Left lobe of liver (tissue), 2 donors: ENCODE results near the gene CADPS2. TPM values are rescaled to one million over a fixed set of nuclear protein-coding genes. Genes with fewer than 3 reads are reported as not detected.
"Not testable (repeated sequence)": the region's sequence is repeated elsewhere in the genome, so short reads cannot be mapped to it uniquely, and the experiment has no call there.

Experiments
- ATAC-seq: fragments of 200-7000 bp; cut with Tn5 transposase; one replicate; pipeline ENCODE4 v1.9.1; 2020; ENCODE audit warnings: mild to moderate bottlenecking, moderate library complexity
- DNase-seq: peaks from one replicate; pipeline ENCODE4 v3.0.0-alpha.2; 2020; ENCODE audit warnings: low spot score
- total RNA-seq: library from RNA; stranded (reverse); gene quantifications from one replicate; pipeline ENCODE4 v1.2.1, GENCODE V29; 2021
- donor health status: DM: no; HTN: no; CAD: no; lungs with moderate emphysema.
- donor health status: DM: no; HTN: yes; CAD: no.

Gene CADPS2
- total RNA-seq, 1 donor from 2014 or later = 13.2 TPM

- ATAC-seq = no peak
These were observed 206.4 kb downstream of the CADPS2 start for GRCh38 chr7:122679813-122680212.

DNA sequence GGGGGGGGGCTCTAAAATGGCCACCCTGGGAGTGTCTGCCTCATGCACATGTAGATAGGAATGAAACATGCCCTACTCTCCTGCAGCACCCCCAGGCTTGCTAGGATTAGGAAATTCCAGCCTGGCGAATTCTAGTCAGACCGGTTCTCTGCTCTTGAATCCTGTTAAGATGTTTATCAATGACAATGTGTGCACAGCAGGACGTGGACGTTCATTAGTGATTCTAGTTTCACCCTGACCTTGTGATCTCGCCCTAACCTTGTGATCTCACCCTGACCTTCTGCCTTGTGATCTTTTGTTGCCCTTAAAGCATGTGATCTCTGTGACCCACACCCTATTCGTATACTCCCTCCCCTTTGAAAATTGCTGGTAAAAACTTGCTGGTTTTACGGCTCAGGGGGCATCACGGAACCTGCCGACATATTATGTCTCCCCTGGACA, 207.0 kb downstream of the CADPS2 start:
- not testable (repeated sequence) for ATAC-seq, DNase-seq

More at GRCh38 chr7:122679813-122680212, 206.4 kb downstream of the CADPS2 start:
- DNase-seq = no peak

DNA sequence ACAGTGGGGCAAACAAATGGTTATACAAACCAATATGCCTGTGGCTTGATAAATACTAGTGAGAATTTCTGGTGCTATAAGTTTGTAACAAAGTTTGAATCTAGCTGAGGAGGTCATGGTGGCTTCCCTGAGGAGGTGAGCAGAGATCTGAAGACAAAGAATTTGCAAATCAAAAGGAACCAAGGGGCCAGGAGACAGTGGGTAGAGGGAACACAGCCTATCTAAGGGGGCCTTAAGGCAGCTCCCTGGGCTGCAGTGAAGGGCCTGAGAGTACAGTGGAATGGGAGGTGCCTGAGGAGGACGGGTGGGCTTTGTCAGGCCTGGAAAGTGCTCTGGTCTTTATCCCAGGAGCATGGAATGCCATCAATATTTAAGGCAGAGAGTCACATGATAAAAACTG, 209.1 kb downstream of the CADPS2 start:
- DNase-seq = no peak
- ATAC-seq = no peak

GRCh38 chr7:122676466-122676865, 209.8 kb downstream of the CADPS2 start:
- no peak for ATAC-seq
- no peak for DNase-seq

- ATAC-seq = no peak
- no peak for DNase-seq
These were observed 210.6 kb downstream of the CADPS2 start for GRCh38 chr7:122675621-122676020.

GRCh38 chr7:122675011-122675410, 211.2 kb downstream of the CADPS2 start:
- ATAC-seq = no peak
- DNase-seq = no peak

- no peak for DNase-seq
- no peak for ATAC-seq
These were observed 211.8 kb downstream of the CADPS2 start for GRCh38 chr7:122674502-122674901.

DNA sequence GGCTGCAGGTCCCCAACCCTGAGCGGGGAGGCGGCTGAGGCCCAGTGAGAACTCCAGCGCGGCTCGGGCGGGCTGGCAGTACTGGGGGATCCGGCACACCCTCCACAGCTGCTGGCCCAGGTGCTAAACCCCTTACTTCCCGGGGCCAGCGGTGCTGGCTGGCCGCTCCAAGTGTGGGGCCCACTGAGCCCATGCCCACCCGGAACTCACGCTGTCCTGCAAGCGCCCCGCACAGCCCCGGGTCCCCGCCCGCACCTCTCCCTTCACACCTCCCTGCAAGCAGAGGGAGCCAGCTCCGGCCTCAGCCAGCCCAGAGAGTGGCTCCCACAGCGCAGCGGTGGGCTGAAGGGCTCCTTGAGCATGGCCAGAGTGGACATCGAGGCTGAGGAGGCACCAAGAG, 212.3 kb downstream of the CADPS2 start:
- DNase-seq = no peak
- ATAC-seq = no peak

DNA sequence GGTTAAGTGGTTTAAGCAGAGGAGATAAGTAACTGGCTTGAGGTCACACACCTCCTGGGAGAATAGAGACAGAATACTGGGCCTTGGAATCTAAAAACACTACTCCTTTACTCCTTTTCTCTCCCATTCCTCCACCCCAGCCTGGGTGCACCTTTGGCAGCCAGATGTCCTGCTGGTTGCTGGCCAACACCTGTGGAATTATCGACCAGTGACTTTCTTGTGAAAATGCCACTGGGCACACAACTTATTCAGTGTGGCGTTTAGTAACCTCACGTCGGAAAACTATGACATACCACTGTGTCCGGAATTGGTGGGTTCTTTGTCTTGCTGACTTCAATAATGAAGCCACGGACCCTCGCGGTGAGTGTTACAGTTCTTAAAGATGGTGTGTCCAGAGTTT, 213.7 kb downstream of the CADPS2 start:
- no peak for ATAC-seq
- no peak for DNase-seq

DNA sequence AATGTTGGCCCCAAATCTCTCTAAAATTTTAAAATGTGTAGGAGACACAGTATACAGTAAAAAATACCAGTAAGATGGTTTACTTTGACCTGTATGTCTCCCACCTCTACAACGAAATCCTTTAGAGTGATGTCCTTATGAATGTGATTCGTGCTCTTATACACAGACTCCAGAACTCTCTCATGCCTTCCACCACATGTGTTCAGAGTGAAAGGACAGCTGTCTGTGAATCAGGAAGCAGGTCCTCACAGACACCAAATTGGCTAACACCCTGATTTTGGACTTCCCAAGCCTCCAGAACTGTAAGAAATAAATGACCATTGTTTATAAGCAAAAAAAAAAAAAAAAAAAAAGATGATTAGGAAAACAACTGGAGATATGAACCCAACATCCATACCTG, 222.5 kb downstream of the CADPS2 start:
- ATAC-seq = no peak
- DNase-seq = no peak

DNA sequence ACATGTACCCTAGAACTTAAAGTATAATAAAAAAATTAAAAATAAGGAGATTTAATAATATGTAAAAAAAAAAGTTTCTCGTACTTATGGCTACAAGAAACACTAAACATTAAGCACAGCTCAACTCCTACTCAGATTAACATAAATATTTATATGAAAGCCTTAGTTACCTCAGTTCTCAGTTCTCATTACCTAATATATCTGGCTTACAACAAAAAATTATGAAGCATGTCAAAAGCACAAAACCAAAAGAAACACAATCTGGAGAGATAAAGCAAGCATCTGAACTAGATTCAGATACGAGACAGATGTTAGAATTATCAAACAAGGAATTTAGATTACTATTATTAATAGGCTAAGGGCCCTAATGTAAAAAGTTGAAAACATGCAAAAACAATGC, 227.4 kb downstream of the CADPS2 start:
- ATAC-seq = no peak
- no peak for DNase-seq

GRCh38 chr7:122653685-122654084, 232.6 kb downstream of the CADPS2 start:
- no peak for DNase-seq
- ATAC-seq = no peak

- DNase-seq = no peak
- no peak for ATAC-seq
These were observed 233.4 kb downstream of the CADPS2 start for GRCh38 chr7:122652876-122653275.

- DNase-seq = no peak
- ATAC-seq = no peak
These were observed 234.8 kb downstream of the CADPS2 start for GRCh38 chr7:122651451-122651850.

DNA sequence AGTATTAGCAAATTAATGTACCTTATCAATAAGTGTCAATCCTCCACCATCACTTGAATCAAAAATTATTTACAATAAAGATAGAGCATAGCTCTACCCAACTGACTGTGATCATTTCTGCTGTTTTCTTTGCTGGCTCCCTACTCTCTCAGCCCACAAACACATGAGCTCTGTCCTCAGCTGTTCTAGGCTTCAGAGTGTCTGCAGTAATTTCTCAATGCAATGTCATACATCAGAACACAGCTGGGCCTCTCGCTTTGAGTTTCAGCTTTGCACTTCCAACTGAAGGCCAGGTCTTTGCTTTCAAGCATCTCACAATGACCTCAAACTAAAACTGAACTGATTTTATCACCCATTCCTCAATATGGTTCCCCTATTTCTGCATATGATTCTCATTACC, 243.0 kb downstream of the CADPS2 start:
- ATAC-seq (no peak), DNase-seq (no peak)

GRCh38 chr7:122638459-122638858, 247.8 kb downstream of the CADPS2 start:
- ATAC-seq (no peak), DNase-seq (no peak)

- ATAC-seq (no peak), DNase-seq (no peak)
These were observed 248.5 kb downstream of the CADPS2 start for GRCh38 chr7:122637784-122638183.

DNA sequence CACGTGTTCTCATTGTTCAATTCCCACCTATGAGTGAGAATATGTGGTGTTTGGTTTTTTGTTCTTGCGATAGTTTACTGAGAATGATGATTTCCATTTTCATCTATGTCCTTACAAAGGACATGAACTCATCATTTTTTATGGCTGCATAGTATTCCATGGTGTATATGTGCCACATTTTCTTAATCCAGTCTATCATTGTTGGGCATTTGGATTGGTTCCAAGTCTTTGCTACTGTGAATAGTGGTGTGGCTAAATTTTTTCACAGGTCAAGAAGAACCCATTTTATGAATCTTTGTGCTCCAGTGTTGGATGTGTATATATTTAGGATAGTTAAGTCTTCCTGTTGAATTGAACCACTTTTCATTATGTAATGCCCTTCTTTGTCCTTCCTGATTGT, 250.8 kb downstream of the CADPS2 start:
- ATAC-seq, DNase-seq: not testable (repeated sequence)

DNA sequence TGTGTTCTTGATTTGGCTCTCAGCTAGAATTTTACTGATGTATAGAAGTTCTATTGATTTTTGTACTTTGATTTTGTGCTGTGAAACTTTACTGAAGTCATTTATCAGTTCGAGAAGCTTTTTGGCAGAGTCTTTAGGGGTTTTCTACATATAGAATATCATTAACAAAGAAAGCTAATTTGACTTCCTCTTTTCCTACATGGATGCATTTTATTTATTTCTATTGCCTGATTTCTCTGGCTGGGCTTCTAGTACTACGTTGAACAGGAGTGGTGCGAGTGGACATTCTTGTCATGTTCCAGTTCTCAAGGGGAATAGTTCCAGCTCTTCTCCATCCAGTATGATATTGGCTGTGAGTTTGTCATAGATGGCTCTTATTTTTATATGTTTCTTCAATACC, 252.8 kb downstream of the CADPS2 start:
- DNase-seq (no peak), ATAC-seq (no peak)

- no peak for ATAC-seq
These were observed 254.0 kb downstream of the CADPS2 start for GRCh38 chr7:122632238-122632637.

GRCh38 chr7:122629412-122629953, 256.8 kb downstream of the CADPS2 start:
- DNase-seq (no peak), ATAC-seq (no peak)

More at GRCh38 chr7:122632238-122632637, 254.0 kb downstream of the CADPS2 start:
- no peak for DNase-seq

DNA sequence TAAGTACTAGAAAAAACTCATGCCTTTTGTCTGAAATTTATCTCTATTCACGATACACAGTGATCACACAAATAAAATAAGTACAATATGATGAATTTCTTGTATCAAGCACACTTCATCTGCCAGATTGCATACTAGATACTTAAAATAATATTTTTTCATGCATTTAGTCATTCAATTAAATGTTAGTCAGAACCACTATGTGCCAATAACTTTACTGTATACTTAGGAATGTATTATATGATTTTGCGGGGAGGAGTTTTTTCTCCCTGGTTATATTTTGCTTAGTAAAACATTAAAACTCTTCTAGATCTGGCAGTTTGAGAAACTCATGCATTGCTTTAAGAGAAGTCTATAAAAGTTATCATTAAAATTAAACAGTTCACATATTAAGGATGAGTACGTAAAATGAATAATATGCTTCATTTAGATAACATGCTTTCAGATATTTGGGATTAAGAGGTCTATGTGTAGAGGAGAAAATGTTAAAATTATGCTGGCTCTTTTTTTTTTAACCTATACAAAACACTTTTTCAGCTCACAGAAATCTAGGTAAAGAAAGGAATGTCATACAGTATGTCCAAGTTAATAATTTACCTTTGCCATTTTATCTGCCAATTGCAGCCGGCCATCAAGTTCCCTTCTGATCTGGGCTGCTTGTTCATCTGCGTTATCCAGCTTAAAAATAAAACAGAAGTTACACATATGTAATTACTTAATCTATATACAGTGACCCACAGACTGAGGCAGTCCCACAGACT, 257.4 kb downstream of the CADPS2 start:
- no peak for DNase-seq
- no peak for ATAC-seq

DNA sequence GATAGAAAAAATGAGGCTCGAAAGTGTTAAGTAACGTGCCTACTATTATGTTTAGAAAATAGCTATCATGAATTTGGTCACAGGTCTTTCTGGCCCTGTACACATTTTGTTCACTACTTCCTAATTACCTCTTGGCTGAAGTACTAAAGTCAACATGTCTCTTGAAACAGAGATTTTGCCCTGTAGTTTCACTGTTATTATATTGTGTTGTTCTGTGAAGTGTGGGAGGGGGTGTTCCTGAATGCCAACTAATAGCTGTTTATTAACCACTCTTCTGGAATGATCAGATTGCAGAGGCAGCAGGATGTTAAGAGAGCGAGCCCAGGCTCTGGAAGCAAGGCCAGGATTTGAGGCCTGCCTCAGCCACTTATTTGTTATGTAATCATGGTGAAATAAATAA, 259.5 kb downstream of the CADPS2 start:
- no peak for DNase-seq

More for the DNA sequence above, 259.5 kb downstream of the CADPS2 start:
- ATAC-seq = no peak
